B cell (primary cell): ENCODE results near the gene HESX1. TPM values are rescaled to one million over a fixed set of nuclear protein-coding genes. Genes with fewer than 3 reads are reported as not detected.
A peak's percentile ranks its signal among the peaks of the same experiment; 100 is the strongest.

Experiments used
- ATAC-seq: fragments of 200-7000 bp; cut with Tn5 transposase; one replicate; pipeline ENCODE4 v1.10.0; 2021; ENCODE audit warnings: low read depth, mild to moderate bottlenecking, moderate number of reproducible peaks, moderate library complexity
- CTCF ChIA-PET: fragments of 350-600 bp; sonication (Branson Sonifier 250); formaldehyde crosslinking; loops from one replicate; lab custom pipeline; 2021; ENCODE audit warnings: antibody characterized with exemption, inconsistent platforms; lab: Charles Lee
- POLR2A ChIA-PET: fragments of 350-600 bp; sonication (Branson Sonifier 250); formaldehyde crosslinking; loops from one replicate; lab custom pipeline; 2021; ENCODE audit warnings: antibody characterized with exemption; lab: Charles Lee
- DNase-seq: peaks from one replicate; pipeline ENCODE4 v3.0.0; 2013
- H2AFZ ChIP-seq: 2 replicates; pipeline ENCODE4 v1.6.1; 2012; ENCODE audit warnings: mild to moderate bottlenecking, low read depth, low read length; ENCODE audit not compliant: insufficient read depth, poor library complexity, severe bottlenecking
- H3K27ac ChIP-seq, 2 donors: 1 replicate in 1 of 2; 2 replicates in 1 of 2; pipeline ENCODE4 v1.5.1; 2012 to 2013; ENCODE audit warnings: low read length in 2 of 2, mild to moderate bottlenecking in 2 of 2, moderate library complexity in 1 of 2
- H3K27me3 ChIP-seq, 4 experiments: fragments of 200-600 bp in 1 of 4; sonication (generic) in 1 of 4; replicated peaks in 1 of 4; 1 replicate in 2 of 4; 2 replicates in 2 of 4; pipeline versions ENCODE4 v1.6.1 to v1.7.0; 2013 to 2016; ENCODE audit warnings: low read length in 3 of 4, mild to moderate bottlenecking in 2 of 4, mixed read lengths in 1 of 4, moderate library complexity in 1 of 4; ENCODE audit not compliant: insufficient read depth in 4 of 4, control insufficient read depth in 3 of 4; ENCODE audit errors: control extremely low read depth in 1 of 4
- H3K36me3 ChIP-seq, 2 experiments: replicated peaks in 1 of 2; 1 replicate in 1 of 2; 2 replicates in 1 of 2; pipeline versions ENCODE4 v1.6.1 to v1.7.1; 2013; ENCODE audit warnings: low read length in 1 of 2; ENCODE audit not compliant: insufficient read depth in 2 of 2, control insufficient read depth in 1 of 2; ENCODE audit errors: control extremely low read depth in 1 of 2, extremely low read depth in 1 of 2
- H3K4me1 ChIP-seq, 2 donors: fragments of 200-600 bp in 1 of 2; sonication (generic) in 1 of 2; 1 replicate in 1 of 2; 2 replicates in 1 of 2; pipeline versions ENCODE4 v1.5.1 to v1.6.1; 2013 to 2017; ENCODE audit warnings: low read length in 2 of 2; ENCODE audit not compliant: control insufficient read depth in 2 of 2, insufficient read depth in 2 of 2
- H3K4me2 ChIP-seq: replicated peaks from 2 replicates; pipeline ENCODE3; 2012; ENCODE audit warnings: mild to moderate bottlenecking, low read depth, low read length; ENCODE audit not compliant: poor library complexity, severe bottlenecking
- H3K4me3 ChIP-seq, 5 experiments: fragments of 200-600 bp in 1 of 5; sonication (generic) in 1 of 5; 1 replicate in 3 of 5; 2 replicates in 2 of 5; pipeline versions ENCODE4 v1.5.1 to v1.7.0; 2011 to 2016; ENCODE audit warnings: low read length in 4 of 5, mild to moderate bottlenecking in 4 of 5, low read depth in 2 of 5, control low read depth in 1 of 5, moderate library complexity in 1 of 5; ENCODE audit not compliant: insufficient read depth in 1 of 5; ENCODE audit errors: control extremely low read depth in 1 of 5, extremely low read depth in 1 of 5
- H3K79me2 ChIP-seq: fragments of 200-600 bp; sonication (generic); one replicate; pipeline ENCODE4 v1.6.0; 2016; ENCODE audit warnings: low read length; ENCODE audit not compliant: control insufficient read depth, insufficient read depth
- H3K9ac ChIP-seq: fragments of 200-600 bp; sonication (generic); 2 replicates; pipeline ENCODE4 v1.6.1; 2017; ENCODE audit warnings: mild to moderate bottlenecking, low read length, moderate library complexity
- H3K9me3 ChIP-seq, 3 donors: one replicate each; pipeline versions ENCODE4 v1.6.1 to v1.7.1; 2013; ENCODE audit warnings: low read length in 2 of 3; ENCODE audit not compliant: control insufficient read depth in 2 of 3, insufficient read depth in 1 of 3; ENCODE audit errors: control extremely low read depth in 1 of 3
- H4K20me1 ChIP-seq: 2 replicates; pipeline ENCODE4 v1.6.0; 2012; ENCODE audit warnings: mild to moderate bottlenecking, low read length; ENCODE audit not compliant: insufficient read depth, control insufficient read depth, poor library complexity, severe bottlenecking
- H3K27ac Mint-ChIP-seq: one replicate; pipeline ENCODE4 v1.8.0; 2021; ENCODE audit warnings: mixed read lengths
- H3K27me3 Mint-ChIP-seq: one replicate; pipeline ENCODE4 v1.8.0; 2021; ENCODE audit warnings: mixed read lengths
- H3K4me1 Mint-ChIP-seq: one replicate; pipeline ENCODE4 v1.8.0; 2021; ENCODE audit warnings: mixed read lengths
- H3K4me3 Mint-ChIP-seq: one replicate; pipeline ENCODE4 v1.8.0; 2021; ENCODE audit warnings: mixed read lengths
- H3K9me3 Mint-ChIP-seq: one replicate; pipeline ENCODE4 v1.8.0; 2022; ENCODE audit warnings: mixed read lengths; ENCODE audit not compliant: insufficient read depth
- EZH2 ChIP-seq: IDR thresholded peaks from 2 replicates; pipeline ENCODE4 v1.6.1; 2012; ENCODE audit warnings: borderline replicate concordance, low read depth, mild to moderate bottlenecking, moderate library complexity, low read length; ENCODE audit not compliant: insufficient read depth, poor library complexity, severe bottlenecking
- WGBS: methylation state at CpG from one replicate; pipeline ENCODE4 v1.1.5; 2013; ENCODE audit warnings: missing lambda C conversion rate; ENCODE audit not compliant: insufficient coverage; 5-methylcytosine and 5-hydroxymethylcytosine counted together
- intact Hi-C: fragments of 100-400 bp; cut with micrococcal nuclease; formaldehyde crosslinking; loops from one replicate; pipeline ENCODE4 v1.10.0; 2022
- polyA plus RNA-seq: library from polyadenylated mRNA; depleted of rRNA; stranded (reverse); fragments of >200 nt; gene quantifications from 2 replicates; pipeline ENCODE4 v1.2.3, GENCODE V29; 2012
- total RNA-seq, 2 donors: library from RNA; stranded (reverse); fragments of 120-200 nt in 1 of 2; gene quantifications; 1 replicate in 1 of 2; 2 replicates in 1 of 2; pipeline versions ENCODE4 v1.2.3 to v1.2.4, GENCODE V29; 2013 to 2022
- TF ChIP-seq, protein P1 (sequence below): fragments of 200-600 bp; IDR thresholded peaks from one replicate; pipeline ENCODE4 v1.8.0; 2022; ENCODE audit warnings: antibody characterized with exemption, mild to moderate bottlenecking

HESX1 gene
- total and polyA plus RNA-seq, 2 donors (not counting 1 experiment from before 2014, with no cell fraction given), result 0.39 to 2.1 TPM

DNA sequence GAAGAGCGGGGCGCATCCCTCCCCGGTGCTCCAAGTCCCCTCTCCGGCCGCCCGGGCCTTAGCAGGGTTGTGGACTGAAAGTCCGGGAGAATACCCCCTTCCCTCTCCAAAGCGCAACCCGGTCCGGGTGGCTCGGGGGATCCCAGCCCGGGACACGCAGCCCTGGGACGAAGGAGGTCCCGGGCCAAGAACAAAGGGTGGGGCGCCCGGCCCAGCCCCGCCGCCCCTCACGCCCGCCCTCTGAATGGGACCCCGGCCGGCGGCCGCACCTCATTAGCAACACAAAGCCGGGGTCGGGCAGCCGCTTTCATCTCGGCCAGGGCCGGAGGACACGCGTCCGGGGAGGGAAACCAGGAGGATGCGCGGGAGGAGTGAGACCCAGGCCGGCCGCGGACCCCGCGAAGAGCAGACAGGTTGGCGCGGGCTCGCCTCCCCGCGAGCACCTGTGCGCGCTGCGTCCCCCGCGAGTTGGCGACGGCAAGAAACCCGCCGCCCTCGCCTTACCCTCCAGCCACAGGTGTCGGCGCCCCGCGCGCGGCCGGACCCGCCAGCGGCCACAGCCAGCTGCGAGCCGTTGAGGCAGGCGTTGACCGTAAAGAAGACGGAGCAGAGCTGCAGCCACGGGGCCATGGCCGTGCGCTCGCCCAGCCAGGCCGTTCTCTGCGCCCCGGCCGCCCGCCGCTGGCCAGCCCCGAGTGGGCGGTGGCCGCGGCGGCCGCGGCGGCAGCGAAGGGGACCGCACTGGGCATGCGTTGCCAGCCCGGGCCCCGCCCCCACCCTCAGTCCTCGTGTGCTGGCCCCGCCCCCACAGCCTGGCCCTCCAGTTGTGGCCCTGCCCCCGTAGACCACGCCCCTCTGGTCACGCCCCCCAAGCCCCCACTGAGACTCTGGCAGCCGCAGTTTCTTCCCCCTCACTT, 34.9 kb downstream of the HESX1 start, which contains the start of gene IL17RD:
Gene IL17RD, minus strand, starts transcription at position 697 of the 917 bp plus-strand sequence. Its CDS starts 67 bp downstream, at position 630.
- peak; percentile 58 for TF ChIP-seq EZH2
- TF ChIP-seq, protein P1, sequence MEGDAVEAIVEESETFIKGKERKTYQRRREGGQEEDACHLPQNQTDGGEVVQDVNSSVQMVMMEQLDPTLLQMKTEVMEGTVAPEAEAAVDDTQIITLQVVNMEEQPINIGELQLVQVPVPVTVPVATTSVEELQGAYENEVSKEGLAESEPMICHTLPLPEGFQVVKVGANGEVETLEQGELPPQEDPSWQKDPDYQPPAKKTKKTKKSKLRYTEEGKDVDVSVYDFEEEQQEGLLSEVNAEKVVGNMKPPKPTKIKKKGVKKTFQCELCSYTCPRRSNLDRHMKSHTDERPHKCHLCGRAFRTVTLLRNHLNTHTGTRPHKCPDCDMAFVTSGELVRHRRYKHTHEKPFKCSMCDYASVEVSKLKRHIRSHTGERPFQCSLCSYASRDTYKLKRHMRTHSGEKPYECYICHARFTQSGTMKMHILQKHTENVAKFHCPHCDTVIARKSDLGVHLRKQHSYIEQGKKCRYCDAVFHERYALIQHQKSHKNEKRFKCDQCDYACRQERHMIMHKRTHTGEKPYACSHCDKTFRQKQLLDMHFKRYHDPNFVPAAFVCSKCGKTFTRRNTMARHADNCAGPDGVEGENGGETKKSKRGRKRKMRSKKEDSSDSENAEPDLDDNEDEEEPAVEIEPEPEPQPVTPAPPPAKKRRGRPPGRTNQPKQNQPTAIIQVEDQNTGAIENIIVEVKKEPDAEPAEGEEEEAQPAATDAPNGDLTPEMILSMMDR, result no peak
- Histone ChIP-seq H3K9ac (peak within 1 kb of the TSS; percentile 55), H3K4me2 (peak within 1 kb of the TSS; percentile 86), H3K4me3 (peak within 1 kb of the TSS in 4 of 5 experiments; percentile 37 to 64 (median 58)), H2AFZ (peak within 1 kb of the TSS; percentile 64), H3K27me3 (peaks cover 0 to 77% (median 34%) of the 10 kb centered on the region in 4 experiments), H3K79me2 (no peaks in the 10 kb centered on the region), H3K4me1 (peaks cover 14 to 20% of the 10 kb centered on the region in 2 donors), H3K27ac (no peak within 1 kb of the TSS), H4K20me1 (no peaks in the 10 kb centered on the region), H3K36me3 (no peaks in the 10 kb centered on the region), H3K9me3 (peaks cover 0 to 4% (median 0%) of the 10 kb centered on the region in 3 donors)
- H3K27me3 Mint-ChIP-seq, result peaks cover 56% of the 10 kb centered on the region
- ATAC-seq (peak; percentile 91), DNase-seq (peak; percentile 76)
- ChIA-PET POLR2A (no interaction called here), CTCF (interaction anchor here (1.0 to 1.1 kb wide), 2 partner anchors 15 to 462 kb away, joined by 3 read pairs; no protein-coding TSS in a partner anchor)
- WGBS, result 1% methylated on average over 91 of the region's 98 CpGs
- H3K27ac Mint-ChIP-seq, result peak within 1 kb of the TSS; percentile 42
- no peaks in the 10 kb centered on the region for H3K9me3 Mint-ChIP-seq
- peak within 1 kb of the TSS; percentile 89 for H3K4me3 Mint-ChIP-seq
- peaks cover 10% of the 10 kb centered on the region for H3K4me1 Mint-ChIP-seq
- intact Hi-C loops, result loop anchor here (2.0 to 10.0 kb wide), 3 partner anchors 392 to 840 kb away; partner anchors contain the start of genes DENND6A, FLNB and PDE12
